ENCODE data around the gene HEPH.
"Not testable (repeated sequence)": the region's sequence is repeated elsewhere in the genome, so short reads cannot be mapped to it uniquely, and the experiment has no call there.

The HEPH gene

GRCh38 chrX:66163849-66164411 lies at the start of gene HEPH:
Gene HEPH (plus strand): TSS chrX:66164247. CDS start chrX:66170571, 6,324 bp downstream.
- DNase-seq = no peak

- DNase-seq = not testable (repeated sequence)
These were observed 45.3 kb upstream of the HEPH start for GRCh38 chrX:66118722-66119121.

GRCh38 chrX:66121354-66121753 lies 42.7 kb upstream of the HEPH start:
- DNase-seq = not testable (repeated sequence)

- DNase-seq = no peak
These were observed 37.4 kb upstream of the HEPH start for GRCh38 chrX:66126662-66127061.

GRCh38 chrX:66130469-66130868 lies 33.6 kb upstream of the HEPH start:
- no peak for DNase-seq

- DNase-seq = not testable (repeated sequence)
These were observed 28.8 kb upstream of the HEPH start for GRCh38 chrX:66135284-66135683.

GRCh38 chrX:66142351-66142750 lies 21.7 kb upstream of the HEPH start:
- DNase-seq = no peak

- DNase-seq = no peak
These were observed 19.8 kb upstream of the HEPH start for GRCh38 chrX:66144258-66144657.

- no peak for DNase-seq
These were observed 14.5 kb upstream of the HEPH start for GRCh38 chrX:66149519-66149918.

- no peak for DNase-seq
These were observed 13.9 kb upstream of the HEPH start for GRCh38 chrX:66150163-66150562.

GRCh38 chrX:66162331-66162822 lies 1.7 kb upstream of the HEPH start:
- DNase-seq = no peak

GRCh38 chrX:66163447-66163846 lies 600 bp upstream of the HEPH start:
- no peak for DNase-seq

- DNase-seq = no peak
These were observed 423 bp downstream of the HEPH start for GRCh38 chrX:66164470-66164869.

GRCh38 chrX:66164931-66165330 lies 884 bp downstream of the HEPH start:
- no peak for DNase-seq

GRCh38 chrX:66166671-66167070 lies 2.6 kb downstream of the HEPH start:
- DNase-seq = no peak

- no peak for DNase-seq
These were observed 3.4 kb downstream of the HEPH start for GRCh38 chrX:66167431-66167830.

GRCh38 chrX:66176134-66176533 lies 12.1 kb downstream of the HEPH start:
- no peak for DNase-seq

- DNase-seq = no peak
These were observed 27.5 kb downstream of the HEPH start for GRCh38 chrX:66191563-66191962.

GRCh38 chrX:66193821-66194220 lies 29.8 kb downstream of the HEPH start:
- DNase-seq = no peak

- DNase-seq = no peak
These were observed 36.1 kb downstream of the HEPH start for GRCh38 chrX:66200050-66200664.

GRCh38 chrX:66200855-66201795 lies 37.1 kb downstream of the HEPH start:
- DNase-seq = no peak

- DNase-seq = no peak
These were observed 39.1 kb downstream of the HEPH start for GRCh38 chrX:66203114-66203513.

GRCh38 chrX:66221856-66222255 lies 57.8 kb downstream of the HEPH start:
- DNase-seq = no peak

- no peak for DNase-seq
These were observed 68.2 kb downstream of the HEPH start for GRCh38 chrX:66232296-66232695.
